Activated CD4-positive, alpha-beta memory T cell treated with anti-CD3 and anti-CD28 coated beads for 36 hours (primary cell): Measurements from ENCODE around the gene ASPSCR1. TPM values are rescaled to one million over a fixed set of nuclear protein-coding genes. Genes with fewer than 3 reads are reported as not detected.
"Not testable (repeated sequence)": the region's sequence is repeated elsewhere in the genome, so short reads cannot be mapped to it uniquely, and the experiment has no call there.

Experiments
- CTCF ChIA-PET: fragments of 350-600 bp; sonication (Branson Sonifier 250); formaldehyde crosslinking; loops from one replicate; lab custom pipeline; 2021; ENCODE audit warnings: antibody characterized with exemption, inconsistent platforms; lab: Charles Lee
- POLR2A ChIA-PET: fragments of 350-600 bp; sonication (Branson Sonifier 250); formaldehyde crosslinking; loops from one replicate; lab custom pipeline; 2021; ENCODE audit warnings: antibody characterized with exemption; lab: Charles Lee
- DNase-seq: peaks from one replicate; pipeline ENCODE4 v3.0.0-alpha.2; 2020
- H3K27ac Mint-ChIP-seq: one replicate; pipeline ENCODE4 v1.8.0; 2021; ENCODE audit warnings: mixed read lengths
- H3K27me3 Mint-ChIP-seq: one replicate; pipeline ENCODE4 v1.8.0; 2021; ENCODE audit warnings: mixed read lengths
- H3K36me3 Mint-ChIP-seq: one replicate; pipeline ENCODE4 v1.8.0; 2021; ENCODE audit warnings: mixed read lengths
- H3K4me1 Mint-ChIP-seq: one replicate; pipeline ENCODE4 v1.8.0; 2021; ENCODE audit warnings: low read depth, mixed read lengths
- H3K4me3 Mint-ChIP-seq: one replicate; pipeline ENCODE4 v1.8.0; 2021; ENCODE audit warnings: mild to moderate bottlenecking, mixed read lengths
- H3K9me3 Mint-ChIP-seq: one replicate; pipeline ENCODE4 v1.8.0; 2021; ENCODE audit warnings: mixed read lengths
- intact Hi-C: fragments of 100-400 bp; cut with micrococcal nuclease; formaldehyde crosslinking; loops from one replicate; pipeline ENCODE4 v1.15.1; 2023
- total RNA-seq, 2 experiments: library from RNA; stranded (reverse); gene quantifications; one replicate each; pipeline ENCODE4 v1.2.3, GENCODE V29; 2021

The ASPSCR1 gene
- total RNA-seq, 2 experiments from 2014 or later: 25.4 to 27.1 TPM

- CTCF ChIA-PET: interaction anchor here (0.6 to 1.2 kb wide), 4 partner anchors 12 to 52 kb away, joined by 3 to 4 read pairs (median 3); no protein-coding TSS in a partner anchor
- H3K27ac Mint-ChIP-seq: no peak overlapping the region
- peak overlapping the region; percentile 57 for H3K4me3 Mint-ChIP-seq
- H3K36me3 Mint-ChIP-seq: peaks cover 5% of the 10 kb centered on the region
- DNase-seq: no peak
- peaks cover 2% of the 10 kb centered on the region for H3K9me3 Mint-ChIP-seq
- intact Hi-C loops: loop anchor here (5.0 kb wide), 2 partner anchors 106 to 119 kb away; partner anchors contain the start of genes ARHGDIA and FASN
- POLR2A ChIA-PET: interaction anchor here (0.6 to 1.4 kb wide), 3 partner anchors 11 to 161 kb away, joined by 3 to 4 read pairs (median 3); no protein-coding TSS in a partner anchor
- no peaks in the 10 kb centered on the region for H3K27me3 Mint-ChIP-seq
- peaks cover 33% of the 10 kb centered on the region for H3K4me1 Mint-ChIP-seq
Measured at GRCh38 chr17:81978524-81979298, 1.3 kb downstream of the ASPSCR1 start.

DNA sequence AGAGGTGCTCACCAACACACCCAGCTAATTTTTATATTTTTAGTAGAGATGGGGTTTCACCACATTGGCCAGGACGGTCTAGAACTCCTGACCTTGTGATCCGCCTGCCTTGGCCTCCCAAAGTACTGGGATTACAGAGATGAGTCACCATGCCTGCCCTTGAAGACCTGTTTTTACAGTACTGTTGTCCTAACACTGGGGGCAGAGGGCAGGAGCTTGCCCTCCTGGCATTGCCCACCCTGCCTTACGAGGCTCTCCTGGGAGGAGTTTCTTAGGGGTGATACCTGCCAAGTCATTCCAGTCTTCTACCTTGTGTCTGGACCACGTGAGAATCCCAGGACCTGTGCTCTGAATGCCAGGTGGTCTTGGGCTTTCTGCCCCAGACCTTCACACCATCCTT is 2.7 kb downstream of the ASPSCR1 start:
- CTCF ChIA-PET: interaction anchor here (1.2 kb wide), 1 partner anchor 21 kb away, joined by 5 read pairs; no protein-coding TSS in a partner anchor
- Mint-ChIP-seq H3K9me3 (no peaks in the 10 kb centered on the region), H3K4me3 (no peak overlapping the region), H3K27ac (no peak overlapping the region), H3K4me1 (peaks cover 36% of the 10 kb centered on the region), H3K36me3 (peaks cover 8% of the 10 kb centered on the region), H3K27me3 (no peaks in the 10 kb centered on the region)
- no peak for DNase-seq
- intact Hi-C loops: no loop called here
- POLR2A ChIA-PET: interaction anchor here (1.4 kb wide), 1 partner anchor 13 kb away, joined by 3 read pairs; no protein-coding TSS in a partner anchor

DNA sequence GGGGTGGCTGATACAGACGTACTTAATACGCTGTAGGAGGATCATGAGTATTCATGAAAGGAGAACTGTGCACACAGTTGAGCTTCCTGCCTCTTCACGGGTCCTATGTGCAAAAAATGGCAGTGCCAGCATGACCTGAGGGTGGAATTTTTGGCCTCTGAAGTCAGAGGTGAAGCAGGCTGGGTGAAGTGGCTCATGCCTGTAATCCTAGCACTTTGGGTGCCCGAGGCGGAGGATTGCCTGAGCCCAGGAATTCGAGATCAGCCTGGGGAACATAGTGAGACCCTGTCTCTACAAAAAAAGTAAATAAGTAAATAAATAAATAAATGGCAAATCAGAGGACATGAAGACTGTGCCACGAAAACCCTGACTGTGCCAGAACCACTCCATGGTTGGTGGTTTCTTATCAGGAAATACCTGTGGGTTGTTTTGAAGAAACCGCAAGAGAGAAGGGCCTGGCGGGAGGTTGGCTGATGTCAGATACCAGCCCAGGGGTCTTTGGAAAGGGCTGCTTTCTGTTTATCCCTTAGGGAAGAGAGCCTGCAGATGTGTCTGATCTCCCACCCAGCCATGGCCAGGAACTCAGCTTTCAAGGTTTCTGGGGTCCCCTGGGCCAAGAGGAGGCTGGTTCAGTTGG is 3.4 kb downstream of the ASPSCR1 start:
- H3K4me1 Mint-ChIP-seq: peaks cover 35% of the 10 kb centered on the region
- peaks cover 11% of the 10 kb centered on the region for H3K36me3 Mint-ChIP-seq
- DNase-seq: no peak
- H3K27me3 Mint-ChIP-seq: no peaks in the 10 kb centered on the region
- intact Hi-C loops: no loop called here
- CTCF ChIA-PET: interaction anchor here (0.8 to 1.2 kb wide), 2 partner anchors 21 kb away, joined by 3 to 5 read pairs; no protein-coding TSS in a partner anchor
- H3K9me3 Mint-ChIP-seq: no peaks in the 10 kb centered on the region
- no peak overlapping the region for H3K4me3 Mint-ChIP-seq
- POLR2A ChIA-PET: no interaction called here
- no peak overlapping the region for H3K27ac Mint-ChIP-seq

DNA sequence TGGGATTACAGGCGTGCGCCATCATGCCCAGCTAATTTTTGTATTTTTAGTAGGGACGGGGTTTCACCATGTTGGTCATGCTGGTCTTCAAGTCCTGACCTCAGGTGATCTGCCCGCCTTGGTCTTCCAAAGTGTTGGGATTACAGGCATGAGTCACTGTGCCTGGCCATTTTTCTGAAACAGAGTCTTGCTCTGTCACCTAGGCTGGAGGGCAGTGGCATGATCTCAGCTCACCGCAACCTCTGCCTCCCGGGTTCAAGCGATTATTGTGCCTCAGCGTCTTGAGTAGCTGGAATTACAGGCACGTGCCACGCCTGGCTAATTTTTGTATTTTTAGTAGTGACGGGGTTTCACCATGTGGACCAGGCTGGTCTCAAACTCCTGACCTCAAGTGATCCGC is 4.1 kb downstream of the ASPSCR1 start:
- H3K9me3 Mint-ChIP-seq, H3K4me3 Mint-ChIP-seq, H3K27ac Mint-ChIP-seq, intact Hi-C loops, POLR2A ChIA-PET, DNase-seq, H3K27me3 Mint-ChIP-seq: not testable (repeated sequence)
- H3K4me1 Mint-ChIP-seq: peaks cover 29% of the 10 kb centered on the region
- H3K36me3 Mint-ChIP-seq: peaks cover 13% of the 10 kb centered on the region
- CTCF ChIA-PET: interaction anchor here (0.8 kb wide), 1 partner anchor 22 kb away, joined by 3 read pairs; no protein-coding TSS in a partner anchor

DNA sequence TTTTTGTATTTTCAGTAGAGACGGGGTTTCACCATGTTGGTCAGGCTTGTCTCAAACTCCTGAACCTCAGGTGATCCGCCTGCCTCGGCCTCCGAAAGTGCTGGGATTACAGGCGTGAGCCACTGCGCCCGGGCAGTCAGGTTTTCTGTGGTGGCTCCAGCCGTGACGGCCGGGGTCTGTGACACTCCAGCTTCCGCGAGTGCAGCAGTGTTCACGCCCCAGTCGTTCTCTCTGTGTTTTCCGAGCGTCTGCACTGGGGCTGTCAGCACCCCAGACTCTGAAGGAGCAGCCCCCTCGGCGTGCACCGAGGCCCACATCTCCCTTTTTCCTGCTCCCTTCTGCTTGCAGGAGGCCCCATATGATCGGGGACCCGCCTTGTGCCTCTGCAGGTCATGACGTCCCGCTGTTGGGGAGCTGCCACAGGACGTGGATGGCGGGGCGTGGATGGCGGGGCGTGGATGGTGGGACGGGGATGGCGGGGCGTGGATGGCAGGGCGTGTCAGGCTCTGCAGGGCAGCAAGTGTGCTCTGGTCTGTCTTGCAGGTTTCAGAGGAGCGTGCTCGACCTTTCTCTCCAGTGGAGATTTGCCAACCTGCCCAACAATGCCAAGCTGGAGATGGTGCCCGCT is 5.7 kb downstream of the ASPSCR1 start:
- CTCF ChIA-PET: interaction anchor here (1.2 to 1.7 kb wide), 2 partner anchors 24 to 37 kb away, joined by 3 to 5 read pairs; no protein-coding TSS in a partner anchor

GRCh38 chr17:81983639-81984373 is 6.4 kb downstream of the ASPSCR1 start:
- intact Hi-C loops: no loop called here
- DNase-seq: no peak
- Mint-ChIP-seq H3K9me3 (no peaks in the 10 kb centered on the region), H3K36me3 (peaks cover 16% of the 10 kb centered on the region), H3K27me3 (no peaks in the 10 kb centered on the region), H3K27ac (no peak overlapping the region), H3K4me3 (no peak overlapping the region), H3K4me1 (peaks cover 21% of the 10 kb centered on the region)
- ChIA-PET POLR2A (interaction anchor here (0.7 kb wide), 1 partner anchor 101 kb away, joined by 3 read pairs; no protein-coding TSS in a partner anchor), CTCF (interaction anchor here (1.2 to 1.7 kb wide), 2 partner anchors 24 to 36 kb away, joined by 3 to 5 read pairs; no protein-coding TSS in a partner anchor)

More for the DNA sequence above, 5.7 kb downstream of the ASPSCR1 start:
- no peak for DNase-seq
- Mint-ChIP-seq H3K27me3 (no peaks in the 10 kb centered on the region), H3K4me3 (no peak overlapping the region), H3K9me3 (no peaks in the 10 kb centered on the region), H3K4me1 (peaks cover 25% of the 10 kb centered on the region), H3K27ac (no peak overlapping the region), H3K36me3 (peaks cover 16% of the 10 kb centered on the region)
- intact Hi-C loops: no loop called here
- POLR2A ChIA-PET: no interaction called here

DNA sequence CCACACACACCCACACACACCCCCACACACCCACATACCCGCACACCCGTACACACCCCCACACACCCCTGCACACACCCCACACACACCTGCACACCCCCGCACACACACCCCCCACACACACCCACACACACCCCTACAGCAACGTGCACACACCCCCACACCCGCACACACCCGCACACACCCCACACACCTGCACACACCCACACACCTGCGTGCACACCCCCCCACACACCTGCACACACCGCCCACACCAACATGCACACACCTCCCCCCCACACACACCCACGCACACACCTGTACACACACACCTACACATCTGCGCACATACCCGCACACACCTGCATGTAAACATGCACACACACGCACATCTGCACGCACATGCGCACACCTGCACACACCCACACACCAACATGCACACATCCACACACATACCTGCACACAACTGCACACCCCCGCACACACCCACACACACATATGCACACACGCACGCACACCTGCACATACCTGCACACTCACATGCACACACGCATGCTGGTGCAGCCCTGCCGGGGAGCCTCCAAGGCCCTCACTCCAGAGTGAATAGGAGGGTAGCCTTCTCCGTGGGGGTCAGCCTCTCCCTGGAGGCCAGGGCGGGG is 7.5 kb downstream of the ASPSCR1 start:
- peaks cover 11% of the 10 kb centered on the region for H3K4me1 Mint-ChIP-seq
- no peaks in the 10 kb centered on the region for H3K9me3 Mint-ChIP-seq
- no peak overlapping the region for H3K4me3 Mint-ChIP-seq
- intact Hi-C loops: no loop called here
- ChIA-PET CTCF (interaction anchor here (1.4 kb wide), 1 partner anchor 25 kb away, joined by 5 read pairs; no protein-coding TSS in a partner anchor), POLR2A (interaction anchor here (0.7 kb wide), 1 partner anchor 100 kb away, joined by 3 read pairs; no protein-coding TSS in a partner anchor)
- H3K27ac Mint-ChIP-seq: no peak overlapping the region
- no peak for DNase-seq
- peaks cover 16% of the 10 kb centered on the region for H3K36me3 Mint-ChIP-seq
- no peaks in the 10 kb centered on the region for H3K27me3 Mint-ChIP-seq

GRCh38 chr17:81986606-81987005 is 9.2 kb downstream of the ASPSCR1 start:
- ChIA-PET POLR2A (no interaction called here), CTCF (interaction anchor here (1.4 kb wide), 1 partner anchor 27 kb away, joined by 5 read pairs; no protein-coding TSS in a partner anchor)
- Mint-ChIP-seq H3K4me1 (peaks cover 3% of the 10 kb centered on the region), H3K27me3 (no peaks in the 10 kb centered on the region), H3K9me3 (no peaks in the 10 kb centered on the region), H3K4me3 (no peak overlapping the region), H3K27ac (no peak overlapping the region), H3K36me3 (peaks cover 14% of the 10 kb centered on the region)
- intact Hi-C loops: no loop called here
- DNase-seq: no peak

DNA sequence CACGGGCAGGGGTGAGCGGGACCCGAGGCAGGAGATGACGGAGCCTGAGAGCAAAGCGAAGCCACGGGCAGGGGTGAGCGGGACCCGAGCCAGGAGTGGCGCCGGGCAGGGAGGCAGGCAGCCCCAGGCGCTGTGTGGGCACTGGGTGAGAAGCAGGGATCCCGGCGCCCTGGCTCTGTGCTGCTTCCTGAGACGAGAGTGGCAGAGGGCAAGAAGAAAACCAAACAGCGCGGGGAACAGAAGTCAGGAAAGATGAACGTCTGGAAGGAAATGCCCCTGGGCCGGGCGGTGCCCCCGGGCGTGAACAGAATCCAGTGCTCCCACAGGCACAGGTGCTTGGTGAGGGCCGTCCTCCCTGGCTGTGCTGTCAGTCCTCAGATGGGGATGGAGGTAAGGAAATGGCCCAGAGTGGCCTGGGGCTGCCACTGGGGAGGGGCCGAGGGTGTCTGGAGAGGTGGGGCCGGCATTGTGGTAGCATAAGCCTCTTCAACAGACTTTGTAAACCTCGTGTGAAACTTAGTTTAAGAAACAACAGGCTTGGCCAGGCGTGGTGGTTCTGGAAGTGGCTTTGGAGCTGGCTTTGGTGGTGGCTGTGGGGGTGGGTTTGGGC is 9.8 kb downstream of the ASPSCR1 start:
- peaks cover 3% of the 10 kb centered on the region for H3K4me1 Mint-ChIP-seq
- H3K9me3 Mint-ChIP-seq: no peaks in the 10 kb centered on the region
- intact Hi-C loops: no loop called here
- POLR2A ChIA-PET: no interaction called here
- CTCF ChIA-PET: no interaction called here
- no peak overlapping the region for H3K27ac Mint-ChIP-seq
- H3K36me3 Mint-ChIP-seq: peaks cover 14% of the 10 kb centered on the region
- no peak for DNase-seq
- no peaks in the 10 kb centered on the region for H3K27me3 Mint-ChIP-seq
- H3K4me3 Mint-ChIP-seq: no peak overlapping the region

DNA sequence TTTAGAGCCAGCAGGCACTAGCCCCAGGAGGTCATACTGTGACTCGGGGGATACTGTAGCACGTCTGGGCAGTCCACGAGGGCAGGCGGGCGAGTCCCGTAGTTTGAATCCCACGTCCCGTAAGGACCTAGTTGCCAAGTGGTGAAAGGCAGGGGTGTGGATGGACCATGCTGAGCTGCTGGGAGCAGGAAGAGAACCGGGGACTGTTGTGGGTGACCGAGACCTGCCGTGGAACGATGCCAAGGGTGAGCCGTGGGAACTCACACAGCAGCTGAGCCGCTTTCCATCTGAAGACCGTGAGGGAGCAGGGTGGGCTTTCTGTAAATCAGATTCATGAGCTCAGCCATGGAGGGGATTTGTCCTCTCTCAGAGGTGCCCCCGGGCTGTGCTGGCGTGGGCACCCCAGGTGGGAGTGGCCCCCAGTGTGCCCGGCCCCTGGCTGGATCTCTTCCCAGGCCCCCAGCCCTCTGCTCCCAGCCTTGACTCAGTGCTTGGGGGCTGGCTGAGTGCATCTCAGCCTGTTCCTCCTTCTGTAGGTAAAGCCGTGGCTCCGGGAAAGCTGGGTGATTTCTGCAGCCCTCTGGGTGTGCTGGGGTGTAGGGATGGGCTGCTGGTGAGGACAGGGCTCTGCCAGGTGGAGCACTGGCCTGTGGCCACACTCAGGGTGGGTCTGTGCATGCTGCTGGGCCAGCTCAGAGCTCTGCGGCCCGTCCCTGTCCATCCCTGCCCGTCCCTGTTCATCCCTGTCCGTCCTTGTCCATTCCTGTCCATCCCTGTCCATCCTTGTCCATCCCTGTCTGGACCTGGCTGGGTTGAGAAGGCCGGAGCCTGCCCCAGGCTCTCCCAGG is 13.6 kb downstream of the ASPSCR1 start:
- Mint-ChIP-seq H3K9me3 (no peaks in the 10 kb centered on the region), H3K4me1 (no peaks in the 10 kb centered on the region), H3K36me3 (peaks cover 6% of the 10 kb centered on the region), H3K27me3 (no peaks in the 10 kb centered on the region), H3K4me3 (no peak overlapping the region), H3K27ac (no peak overlapping the region)
- intact Hi-C loops: no loop called here
- DNase-seq: no peak
- ChIA-PET POLR2A (interaction anchor here (0.6 kb wide), 1 partner anchor 15 kb away, joined by 3 read pairs; no protein-coding TSS in a partner anchor), CTCF (interaction anchor here (0.6 to 1.8 kb wide), 2 partner anchors 13 to 32 kb away, joined by 3 to 6 read pairs; no protein-coding TSS in a partner anchor)
